Stomach smooth muscle (tissue), 2 donors: ENCODE data around the gene TKTL1.
"Not testable (repeated sequence)": the region's sequence is repeated elsewhere in the genome, so short reads cannot be mapped to it uniquely, and the experiment has no call there.

Experiments used
- H3K27ac ChIP-seq: one replicate; pipeline ENCODE4 v1.7.0; 2013; ENCODE audit warnings: mild to moderate bottlenecking, low read length, inconsistent platforms
- H3K27me3 ChIP-seq, 2 donors: one replicate each; pipeline ENCODE4 v1.7.0; 2013; ENCODE audit warnings: low read length in 2 of 2; ENCODE audit not compliant: insufficient read depth in 2 of 2, control insufficient read depth in 1 of 2
- H3K36me3 ChIP-seq, 2 donors: one replicate each; pipeline ENCODE4 v1.7.0; 2013; ENCODE audit warnings: low read length in 2 of 2; ENCODE audit not compliant: control insufficient read depth in 2 of 2, insufficient read depth in 2 of 2
- H3K4me1 ChIP-seq: one replicate; pipeline ENCODE4 v1.7.0; 2013; ENCODE audit warnings: low read length; ENCODE audit not compliant: control insufficient read depth, insufficient read depth
- H3K4me3 ChIP-seq, 2 donors: one replicate each; pipeline ENCODE4 v1.7.0; 2013; ENCODE audit warnings: low read length in 2 of 2
- H3K9ac ChIP-seq, 2 donors: one replicate each; pipeline ENCODE4 v1.7.0; 2013; ENCODE audit warnings: low read length in 2 of 2, mild to moderate bottlenecking in 1 of 2
- H3K9me3 ChIP-seq, 2 donors: one replicate each; pipeline ENCODE4 v1.7.0; 2013; ENCODE audit warnings: low read length in 2 of 2; ENCODE audit not compliant: control insufficient read depth in 2 of 2
- donor health status: healthy.
- donor health status: Pancreatic carcinoma.

The TKTL1 gene

GRCh38 chrX:154295664-154296310 is at the start of gene TKTL1:
Gene TKTL1 (plus strand): TSS chrX:154295795. CDS start chrX:154295860, 65 bp downstream.
- Histone ChIP-seq H3K4me3 (no peak within 1 kb of the TSS), H3K9ac (no peak within 1 kb of the TSS), H3K9me3 (no peaks in the 10 kb centered on the region), H3K36me3 (no peaks in the 10 kb centered on the region), H3K27ac (no peak within 1 kb of the TSS), H3K4me1 (no peaks in the 10 kb centered on the region), H3K27me3 (no peaks in the 10 kb centered on the region)

- H3K4me1 ChIP-seq, H3K27ac ChIP-seq, H3K9me3 ChIP-seq, H3K27me3 ChIP-seq, H3K36me3 ChIP-seq, H3K9ac ChIP-seq, H3K4me3 ChIP-seq: not testable (repeated sequence)
These were observed 48.1 kb upstream of the TKTL1 start for GRCh38 chrX:154247377-154248045.

GRCh38 chrX:154248076-154248475 is 47.5 kb upstream of the TKTL1 start:
- H3K4me1 ChIP-seq, H3K27ac ChIP-seq, H3K27me3 ChIP-seq, H3K9ac ChIP-seq, H3K36me3 ChIP-seq, H3K9me3 ChIP-seq, H3K4me3 ChIP-seq: not testable (repeated sequence)

GRCh38 chrX:154257282-154257681 is 38.3 kb upstream of the TKTL1 start, which contains the start of gene OPN1MW3:
Gene OPN1MW3 (plus strand): TSS chrX:154257582. CDS start chrX:154257620, 38 bp downstream.
- not testable (repeated sequence) for H3K4me1 ChIP-seq, H3K9me3 ChIP-seq, H3K27me3 ChIP-seq, H3K36me3 ChIP-seq, H3K9ac ChIP-seq, H3K4me3 ChIP-seq, H3K27ac ChIP-seq

- H3K4me1 ChIP-seq, H3K9ac ChIP-seq, H3K36me3 ChIP-seq: not testable (repeated sequence)
These were observed 36.9 kb upstream of the TKTL1 start for GRCh38 chrX:154258711-154259110.

GRCh38 chrX:154263072-154263471 is 32.5 kb upstream of the TKTL1 start:
- not testable (repeated sequence) for H3K4me3 ChIP-seq, H3K4me1 ChIP-seq, H3K36me3 ChIP-seq, H3K9me3 ChIP-seq, H3K9ac ChIP-seq, H3K27me3 ChIP-seq, H3K27ac ChIP-seq

More at GRCh38 chrX:154258711-154259110, 36.9 kb upstream of the TKTL1 start:
- H3K27ac ChIP-seq, H3K9me3 ChIP-seq, H3K27me3 ChIP-seq, H3K4me3 ChIP-seq: not testable (repeated sequence)

- not testable (repeated sequence) for H3K9me3 ChIP-seq, H3K27ac ChIP-seq, H3K36me3 ChIP-seq, H3K27me3 ChIP-seq, H3K9ac ChIP-seq, H3K4me3 ChIP-seq, H3K4me1 ChIP-seq
These were observed 26.4 kb upstream of the TKTL1 start for GRCh38 chrX:154269245-154269644.

- H3K9ac ChIP-seq, H3K4me1 ChIP-seq, H3K27ac ChIP-seq, H3K36me3 ChIP-seq, H3K9me3 ChIP-seq, H3K27me3 ChIP-seq, H3K4me3 ChIP-seq: not testable (repeated sequence)
These were observed 10.9 kb upstream of the TKTL1 start for GRCh38 chrX:154284489-154285338.

GRCh38 chrX:154286406-154286805 is 9.2 kb upstream of the TKTL1 start:
- H3K27me3 ChIP-seq, H3K9ac ChIP-seq, H3K4me3 ChIP-seq, H3K9me3 ChIP-seq, H3K4me1 ChIP-seq, H3K36me3 ChIP-seq, H3K27ac ChIP-seq: not testable (repeated sequence)

- Histone ChIP-seq H3K4me3 (no peak within 1 kb of the TSS), H3K9ac (no peak within 1 kb of the TSS), H3K36me3 (no peaks in the 10 kb centered on the region), H3K27me3 (no peaks in the 10 kb centered on the region), H3K9me3 (no peaks in the 10 kb centered on the region), H3K4me1 (no peaks in the 10 kb centered on the region), H3K27ac (no peak within 1 kb of the TSS)
These were observed 612 bp upstream of the TKTL1 start, which contains the start of gene TEX28 for GRCh38 chrX:154294791-154295574. Gene TEX28 (minus strand): TSS chrX:154295124. CDS start chrX:154292117, 3,007 bp downstream.
